Sciatic nerve (tissue), 2 donors: Measurements from ENCODE around the gene GPR158. TPM values are rescaled to one million over a fixed set of nuclear protein-coding genes. Genes with fewer than 3 reads are reported as not detected.

Experiments
- ATAC-seq: fragments of 200-7000 bp; cut with Tn5 transposase; one replicate; pipeline ENCODE4 v1.9.1; 2020; ENCODE audit warnings: mild to moderate bottlenecking, moderate library complexity
- DNase-seq: peaks from one replicate; pipeline ENCODE4 v3.0.0-alpha.2; 2020; ENCODE audit warnings: low spot score
- intact Hi-C: fragments of 100-400 bp; cut with DNase I; formaldehyde crosslinking; loops from one replicate; pipeline ENCODE4 v1.14.2; 2022
- total RNA-seq: library from RNA; stranded (reverse); fragmentation: NEBNext Ultra II Directional; extraction: Animal tissue kit (Norgen Biotek cat#: 25700); gene quantifications from one replicate; pipeline ENCODE4 v1.2.1, GENCODE V29; 2021
- donor health status: DM: no; HTN: no; CAD: no.
- donor health status: DM: no; HTN: no; CAD: no.

GPR158 gene
- total RNA-seq, 1 donor from 2014 or later, result 0.04 TPM

GRCh38 chr10:25615926-25616325 lies 441.1 kb downstream of the GPR158 start:
- intact Hi-C loops, result no loop called here
- DNase-seq (no peak), ATAC-seq (no peak)

- no peak for DNase-seq
- intact Hi-C loops, result no loop called here
Observed at GRCh38 chr10:25616903-25617592, 442.2 kb downstream of the GPR158 start.

GRCh38 chr10:25627606-25628005 lies 452.8 kb downstream of the GPR158 start:
- intact Hi-C loops, result no loop called here
- DNase-seq (no peak), ATAC-seq (peak; percentile 36)

More at GRCh38 chr10:25616903-25617592, 442.2 kb downstream of the GPR158 start:
- ATAC-seq, result no peak

DNA sequence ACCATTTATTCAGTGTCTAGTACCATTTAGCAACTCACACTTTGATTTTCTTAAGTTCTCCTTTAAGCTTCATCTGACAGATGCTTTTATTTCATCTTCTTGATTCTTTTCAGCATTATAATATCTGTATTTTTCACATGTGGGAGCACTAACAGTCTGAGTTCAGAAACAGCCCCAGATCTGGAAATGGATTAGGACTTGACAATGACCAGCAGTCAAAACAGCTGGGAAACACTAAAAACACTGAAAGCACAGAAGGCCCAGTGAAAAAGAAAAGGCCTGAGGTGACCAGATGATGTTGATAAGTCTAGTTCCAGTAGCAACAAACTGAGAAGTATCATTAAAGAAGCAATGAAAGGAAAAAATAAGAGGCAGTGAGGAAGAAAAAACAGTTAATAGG lies 454.5 kb downstream of the GPR158 start:
- no peak for DNase-seq
- ATAC-seq, result no peak
- intact Hi-C loops, result no loop called here

DNA sequence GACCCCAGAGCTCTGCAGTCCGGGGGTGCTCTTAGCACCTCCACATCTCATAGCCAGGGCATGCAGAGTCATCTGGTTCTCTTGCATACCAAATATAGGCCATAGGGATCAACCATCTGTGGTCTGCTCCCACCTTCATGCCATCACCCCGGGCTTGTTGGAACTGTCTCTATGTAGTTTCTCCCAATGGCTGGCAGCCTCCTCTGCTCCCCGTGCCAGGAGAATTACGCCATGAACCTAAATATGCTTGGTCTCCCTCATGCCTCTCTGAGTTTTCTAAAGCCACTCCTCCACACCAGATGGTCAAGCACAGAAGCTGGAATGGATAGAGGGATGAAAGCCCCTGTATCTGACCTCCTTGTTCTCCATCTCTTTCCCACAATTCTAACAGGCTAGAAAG lies 456.7 kb downstream of the GPR158 start:
- intact Hi-C loops, result no loop called here
- ATAC-seq (peak; percentile 17), DNase-seq (no peak)

- intact Hi-C loops, result no loop called here
- ATAC-seq (no peak), DNase-seq (no peak)
Observed at GRCh38 chr10:25632802-25633201, 458.0 kb downstream of the GPR158 start.

GRCh38 chr10:25633542-25633941 lies 458.7 kb downstream of the GPR158 start:
- intact Hi-C loops, result no loop called here
- ATAC-seq (no peak), DNase-seq (no peak)

DNA sequence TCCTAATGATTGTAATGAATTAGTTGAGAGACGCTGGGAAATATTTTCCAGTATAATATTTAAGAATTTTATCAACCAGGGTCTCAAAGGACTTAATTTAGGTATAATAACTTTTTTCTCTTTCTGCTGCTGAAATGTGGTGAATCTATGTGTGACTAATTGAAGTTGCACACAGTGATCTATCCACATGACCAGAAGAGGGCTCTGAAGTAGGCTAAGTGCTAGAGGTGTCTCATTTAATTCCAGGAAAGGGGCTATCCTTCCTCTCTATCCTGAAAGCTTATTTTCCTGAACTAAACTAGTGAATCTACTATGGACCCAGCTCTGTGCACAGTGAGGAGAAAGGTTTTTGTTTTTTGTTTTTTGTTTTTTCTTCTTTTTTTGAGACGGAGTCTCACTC lies 464.8 kb downstream of the GPR158 start:
- DNase-seq, result no peak
- intact Hi-C loops, result no loop called here
- no peak for ATAC-seq

- ATAC-seq, result no peak
- intact Hi-C loops, result no loop called here
- DNase-seq, result no peak
Observed at GRCh38 chr10:25641595-25641994, 466.8 kb downstream of the GPR158 start.

- no peak for ATAC-seq
- no peak for DNase-seq
Observed at GRCh38 chr10:25642721-25643120, 467.9 kb downstream of the GPR158 start.

DNA sequence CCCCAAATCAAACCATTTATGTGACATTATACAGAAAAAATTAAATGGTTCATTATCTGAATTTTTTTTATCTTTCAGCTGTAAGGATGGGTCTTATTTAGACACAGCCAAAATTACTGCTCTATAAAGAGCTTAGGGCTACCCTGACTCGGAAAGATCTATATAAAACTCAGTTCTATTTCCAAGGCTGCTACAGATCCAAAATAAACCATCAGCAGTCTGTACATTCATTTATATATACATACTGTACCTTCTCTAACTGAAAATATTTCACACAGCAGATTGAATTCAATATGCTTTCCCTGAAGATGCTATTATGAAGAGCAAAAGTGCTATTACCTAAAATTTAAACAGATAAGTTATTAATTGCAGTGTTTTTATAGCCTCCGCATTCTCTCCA lies 471.6 kb downstream of the GPR158 start:
- ATAC-seq (no peak), DNase-seq (no peak)
- intact Hi-C loops, result no loop called here

More at GRCh38 chr10:25642721-25643120, 467.9 kb downstream of the GPR158 start:
- intact Hi-C loops, result no loop called here

GRCh38 chr10:25651534-25651933 lies 476.7 kb downstream of the GPR158 start:
- DNase-seq, result no peak
- intact Hi-C loops, result no loop called here
- no peak for ATAC-seq

Other genes with a start within 250 kb of the GPR158 start
- gene PRTFDC1, start 222.4 kb upstream of the GPR158 start, total RNA-seq, result 4.7 TPM
- gene ENKUR, start 158.8 kb upstream of the GPR158 start, total RNA-seq, result 0.09 TPM
- gene THNSL1, start 158.4 kb upstream of the GPR158 start, total RNA-seq, result 3.0 TPM